ENCODE results near the gene MTNR1A. TPM values are rescaled to one million over a fixed set of nuclear protein-coding genes. Genes with fewer than 3 reads are reported as not detected.

MTNR1A gene
- total and polyA plus RNA-seq, 2 experiments from 2014 or later, result 0.32 to 1.4 TPM

DNA sequence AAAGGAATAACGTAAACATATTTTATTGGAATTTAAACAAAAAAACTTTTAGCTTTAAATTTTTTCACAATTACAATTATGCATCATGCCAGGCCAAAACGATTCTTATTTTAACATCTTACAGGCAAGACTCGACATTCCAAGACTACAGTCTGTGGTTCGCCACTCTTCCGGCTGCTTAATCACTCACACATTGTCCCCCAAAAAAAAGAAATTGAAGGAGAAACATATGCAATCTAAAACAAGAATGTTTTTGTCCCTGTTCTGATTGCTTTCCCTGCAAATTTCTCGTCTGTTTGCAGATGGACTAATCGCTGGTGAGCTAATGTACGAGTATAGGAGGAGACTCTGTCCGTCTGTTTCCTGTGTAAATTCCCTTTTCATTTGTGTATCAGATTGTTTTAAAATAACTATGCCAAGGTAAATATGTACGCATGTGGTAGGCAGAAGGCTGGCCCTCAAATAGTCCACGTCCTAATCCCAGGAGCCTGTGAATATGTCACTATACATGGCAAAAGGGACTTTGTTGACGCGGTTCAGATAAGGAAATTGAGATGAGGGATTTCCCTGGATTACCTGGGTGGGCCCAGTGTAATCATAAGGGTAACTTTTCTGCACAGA is 37.7 kb upstream of the MTNR1A start:
- Histone ChIP-seq H3K4me1 (ENCODE audit: insufficient read depth) (no peaks in the 10 kb centered on the region; the same call in 1 of the 2 replicates), H3K9me2 (ENCODE audit: insufficient read depth) (no peaks in the 10 kb centered on the region), H3K4me2 (no peak overlapping the region), H3K79me2 (replicated peaks; ENCODE audit: insufficient read depth) (no peaks in the 10 kb centered on the region), H3K27ac (ENCODE audit: low read depth) (0 out of 2 replicates have a peak overlapping the region, but pooled peaks have one; percentile 50), H3K4me3 (no peak overlapping the region), H4K20me1 (replicated peaks; ENCODE audit: insufficient read depth) (no peaks in the 10 kb centered on the region), H3F3A (replicated peaks; ENCODE audit: low read depth) (no peaks in the 10 kb centered on the region), H2AFZ (no peak overlapping the region), H3K27me3 (ENCODE audit: insufficient read depth) (no peaks in the 10 kb centered on the region), H3K36me3 (ENCODE audit: insufficient read depth) (peaks cover 21% of the 10 kb centered on the region)
- no peak for ATAC-seq
- Mint-ChIP-seq H3K36me3 (ENCODE audit: low read depth) (peaks cover 62% of the 10 kb centered on the region), H3K9me3 (no peaks in the 10 kb centered on the region), H3K27me3 (ENCODE audit: insufficient read depth, low read depth, poor library complexity) (peaks cover 6% of the 10 kb centered on the region), H3K27ac (no peak overlapping the region), H3K4me1 (peaks cover 10% of the 10 kb centered on the region; the same call in 2 of the 3 replicates), H3K4me3 (no peak overlapping the region)
- DNase-seq (ENCODE audit: low spot score), result no peak
- TF ChIP-seq, protein P1, sequence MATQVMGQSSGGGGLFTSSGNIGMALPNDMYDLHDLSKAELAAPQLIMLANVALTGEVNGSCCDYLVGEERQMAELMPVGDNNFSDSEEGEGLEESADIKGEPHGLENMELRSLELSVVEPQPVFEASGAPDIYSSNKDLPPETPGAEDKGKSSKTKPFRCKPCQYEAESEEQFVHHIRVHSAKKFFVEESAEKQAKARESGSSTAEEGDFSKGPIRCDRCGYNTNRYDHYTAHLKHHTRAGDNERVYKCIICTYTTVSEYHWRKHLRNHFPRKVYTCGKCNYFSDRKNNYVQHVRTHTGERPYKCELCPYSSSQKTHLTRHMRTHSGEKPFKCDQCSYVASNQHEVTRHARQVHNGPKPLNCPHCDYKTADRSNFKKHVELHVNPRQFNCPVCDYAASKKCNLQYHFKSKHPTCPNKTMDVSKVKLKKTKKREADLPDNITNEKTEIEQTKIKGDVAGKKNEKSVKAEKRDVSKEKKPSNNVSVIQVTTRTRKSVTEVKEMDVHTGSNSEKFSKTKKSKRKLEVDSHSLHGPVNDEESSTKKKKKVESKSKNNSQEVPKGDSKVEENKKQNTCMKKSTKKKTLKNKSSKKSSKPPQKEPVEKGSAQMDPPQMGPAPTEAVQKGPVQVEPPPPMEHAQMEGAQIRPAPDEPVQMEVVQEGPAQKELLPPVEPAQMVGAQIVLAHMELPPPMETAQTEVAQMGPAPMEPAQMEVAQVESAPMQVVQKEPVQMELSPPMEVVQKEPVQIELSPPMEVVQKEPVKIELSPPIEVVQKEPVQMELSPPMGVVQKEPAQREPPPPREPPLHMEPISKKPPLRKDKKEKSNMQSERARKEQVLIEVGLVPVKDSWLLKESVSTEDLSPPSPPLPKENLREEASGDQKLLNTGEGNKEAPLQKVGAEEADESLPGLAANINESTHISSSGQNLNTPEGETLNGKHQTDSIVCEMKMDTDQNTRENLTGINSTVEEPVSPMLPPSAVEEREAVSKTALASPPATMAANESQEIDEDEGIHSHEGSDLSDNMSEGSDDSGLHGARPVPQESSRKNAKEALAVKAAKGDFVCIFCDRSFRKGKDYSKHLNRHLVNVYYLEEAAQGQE (IDR thresholded peaks at IDR 0.05; ENCODE audit: unreplicated experiment), result no peak
- TF ChIP-seq NANOG (IDR thresholded peaks at IDR 0.05; ENCODE audit: borderline replicate concordance) (no peak), EZH2 (IDR thresholded peaks at IDR 0.05; ENCODE audit: low read depth, unreplicated experiment) (no peak), ZNF331 (CRISPR knock-in tag; IDR thresholded peaks at IDR 0.05; ENCODE audit: low read depth) (no peak), POLR2AphosphoS5 (IDR thresholded peaks at IDR 0.05; ENCODE audit: low read depth) (no peak), EZH2phosphoT487 (IDR thresholded peaks at IDR 0.05; ENCODE audit: unreplicated experiment) (no peak), CTCF (conservative IDR thresholded peaks at IDR 0.05; ENCODE audit: low read depth in 2 of 2) (no peak), STAT1 (IDR thresholded peaks at IDR 0.05; ENCODE audit: unreplicated experiment) (no peak), ZNF114 (CRISPR knock-in tag; IDR thresholded peaks at IDR 0.05) (no peak), CREB1 (CRISPR knock-in tag; IDR thresholded peaks at IDR 0.05; ENCODE audit: low read depth) (no peak), ETS1 (IDR thresholded peaks at IDR 0.05) (no peak), JUNB (IDR thresholded peaks at IDR 0.05; ENCODE audit: unreplicated experiment) (no peak)
- TF ChIP-seq, protein P2, sequence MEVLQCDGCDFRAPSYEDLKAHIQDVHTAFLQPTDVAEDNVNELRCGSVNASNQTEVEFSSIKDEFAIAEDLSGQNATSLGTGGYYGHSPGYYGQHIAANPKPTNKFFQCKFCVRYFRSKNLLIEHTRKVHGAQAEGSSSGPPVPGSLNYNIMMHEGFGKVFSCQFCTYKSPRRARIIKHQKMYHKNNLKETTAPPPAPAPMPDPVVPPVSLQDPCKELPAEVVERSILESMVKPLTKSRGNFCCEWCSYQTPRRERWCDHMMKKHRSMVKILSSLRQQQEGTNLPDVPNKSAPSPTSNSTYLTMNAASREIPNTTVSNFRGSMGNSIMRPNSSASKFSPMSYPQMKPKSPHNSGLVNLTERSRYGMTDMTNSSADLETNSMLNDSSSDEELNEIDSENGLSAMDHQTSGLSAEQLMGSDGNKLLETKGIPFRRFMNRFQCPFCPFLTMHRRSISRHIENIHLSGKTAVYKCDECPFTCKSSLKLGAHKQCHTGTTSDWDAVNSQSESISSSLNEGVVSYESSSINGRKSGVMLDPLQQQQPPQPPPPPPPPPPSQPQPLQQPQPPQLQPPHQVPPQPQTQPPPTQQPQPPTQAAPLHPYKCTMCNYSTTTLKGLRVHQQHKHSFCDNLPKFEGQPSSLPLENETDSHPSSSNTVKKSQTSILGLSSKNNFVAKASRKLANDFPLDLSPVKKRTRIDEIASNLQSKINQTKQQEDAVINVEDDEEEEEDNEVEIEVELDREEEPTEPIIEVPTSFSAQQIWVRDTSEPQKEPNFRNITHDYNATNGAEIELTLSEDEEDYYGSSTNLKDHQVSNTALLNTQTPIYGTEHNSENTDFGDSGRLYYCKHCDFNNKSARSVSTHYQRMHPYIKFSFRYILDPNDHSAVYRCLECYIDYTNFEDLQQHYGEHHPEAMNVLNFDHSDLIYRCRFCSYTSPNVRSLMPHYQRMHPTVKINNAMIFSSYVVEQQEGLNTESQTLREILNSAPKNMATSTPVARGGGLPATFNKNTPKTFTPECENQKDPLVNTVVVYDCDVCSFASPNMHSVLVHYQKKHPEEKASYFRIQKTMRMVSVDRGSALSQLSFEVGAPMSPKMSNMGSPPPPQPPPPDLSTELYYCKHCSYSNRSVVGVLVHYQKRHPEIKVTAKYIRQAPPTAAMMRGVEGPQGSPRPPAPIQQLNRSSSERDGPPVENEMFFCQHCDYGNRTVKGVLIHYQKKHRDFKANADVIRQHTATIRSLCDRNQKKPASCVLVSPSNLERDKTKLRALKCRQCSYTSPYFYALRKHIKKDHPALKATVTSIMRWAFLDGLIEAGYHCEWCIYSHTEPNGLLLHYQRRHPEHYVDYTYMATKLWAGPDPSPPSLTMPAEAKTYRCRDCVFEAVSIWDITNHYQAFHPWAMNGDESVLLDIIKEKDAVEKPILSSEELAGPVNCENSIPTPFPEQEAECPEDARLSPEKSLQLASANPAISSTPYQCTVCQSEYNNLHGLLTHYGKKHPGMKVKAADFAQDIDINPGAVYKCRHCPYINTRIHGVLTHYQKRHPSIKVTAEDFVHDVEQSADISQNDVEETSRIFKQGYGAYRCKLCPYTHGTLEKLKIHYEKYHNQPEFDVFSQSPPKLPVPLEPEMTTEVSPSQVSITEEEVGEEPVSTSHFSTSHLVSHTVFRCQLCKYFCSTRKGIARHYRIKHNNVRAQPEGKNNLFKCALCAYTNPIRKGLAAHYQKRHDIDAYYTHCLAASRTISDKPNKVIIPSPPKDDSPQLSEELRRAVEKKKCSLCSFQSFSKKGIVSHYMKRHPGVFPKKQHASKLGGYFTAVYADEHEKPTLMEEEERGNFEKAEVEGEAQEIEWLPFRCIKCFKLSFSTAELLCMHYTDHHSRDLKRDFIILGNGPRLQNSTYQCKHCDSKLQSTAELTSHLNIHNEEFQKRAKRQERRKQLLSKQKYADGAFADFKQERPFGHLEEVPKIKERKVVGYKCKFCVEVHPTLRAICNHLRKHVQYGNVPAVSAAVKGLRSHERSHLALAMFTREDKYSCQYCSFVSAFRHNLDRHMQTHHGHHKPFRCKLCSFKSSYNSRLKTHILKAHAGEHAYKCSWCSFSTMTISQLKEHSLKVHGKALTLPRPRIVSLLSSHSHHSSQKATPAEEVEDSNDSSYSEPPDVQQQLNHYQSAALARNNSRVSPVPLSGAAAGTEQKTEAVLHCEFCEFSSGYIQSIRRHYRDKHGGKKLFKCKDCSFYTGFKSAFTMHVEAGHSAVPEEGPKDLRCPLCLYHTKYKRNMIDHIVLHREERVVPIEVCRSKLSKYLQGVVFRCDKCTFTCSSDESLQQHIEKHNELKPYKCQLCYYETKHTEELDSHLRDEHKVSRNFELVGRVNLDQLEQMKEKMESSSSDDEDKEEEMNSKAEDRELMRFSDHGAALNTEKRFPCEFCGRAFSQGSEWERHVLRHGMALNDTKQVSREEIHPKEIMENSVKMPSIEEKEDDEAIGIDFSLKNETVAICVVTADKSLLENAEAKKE (CRISPR knock-in tag; IDR thresholded peaks at IDR 0.05), result no peak
